GM18526 (cell line): ENCODE data around the gene EPO.

Experiments
- POLR2A ChIP-seq: IDR thresholded peaks from 3 replicates; pipeline ENCODE4 v1.6.1; 2011; ENCODE audit not compliant: insufficient read length; ENCODE audit errors: extremely low read depth

EPO gene

GRCh38 chr7:100680576-100681271 is 39.5 kb upstream of the EPO start:
- no peak for TF ChIP-seq POLR2A

DNA sequence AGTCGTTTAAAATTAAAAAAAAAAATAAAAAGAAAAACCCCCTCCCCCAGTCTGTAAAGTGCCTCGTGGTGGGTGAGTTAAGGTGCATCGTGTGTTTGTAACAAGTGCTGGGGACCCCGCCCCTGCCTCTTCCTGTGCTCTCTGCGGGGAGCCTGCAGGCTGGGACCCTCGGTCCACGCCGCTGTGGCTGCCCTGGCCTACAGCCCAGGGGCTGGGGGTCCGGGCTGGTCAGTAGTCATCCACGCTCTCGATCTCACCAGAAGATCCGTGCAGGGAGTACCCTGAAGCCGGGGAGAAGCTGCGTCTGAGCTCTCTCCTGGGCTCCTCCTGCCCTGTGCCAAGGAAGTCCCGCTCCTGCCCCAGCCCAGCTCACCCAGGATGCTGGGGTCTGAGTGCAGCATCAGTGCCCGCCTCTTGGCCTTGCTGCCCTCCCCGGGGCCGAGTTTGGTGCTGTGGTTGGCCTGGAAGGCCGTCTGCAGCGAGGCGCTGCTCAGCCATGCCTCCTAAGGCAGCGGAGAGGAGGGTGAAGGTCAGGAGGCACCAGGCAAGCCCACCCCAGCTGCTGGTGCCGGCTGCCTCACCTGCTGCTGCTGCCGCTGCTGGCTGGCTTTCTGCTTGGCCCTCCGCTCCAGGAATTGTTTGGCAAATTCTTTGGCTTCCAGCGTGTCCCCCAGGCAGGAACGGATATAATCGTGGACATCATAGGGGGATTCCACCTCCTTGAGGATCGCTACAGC is 38.6 kb upstream of the EPO start:
- no peak for TF ChIP-seq POLR2A

- TF ChIP-seq POLR2A: no peak
These were observed 38.0 kb upstream of the EPO start for GRCh38 chr7:100682228-100682741.

DNA sequence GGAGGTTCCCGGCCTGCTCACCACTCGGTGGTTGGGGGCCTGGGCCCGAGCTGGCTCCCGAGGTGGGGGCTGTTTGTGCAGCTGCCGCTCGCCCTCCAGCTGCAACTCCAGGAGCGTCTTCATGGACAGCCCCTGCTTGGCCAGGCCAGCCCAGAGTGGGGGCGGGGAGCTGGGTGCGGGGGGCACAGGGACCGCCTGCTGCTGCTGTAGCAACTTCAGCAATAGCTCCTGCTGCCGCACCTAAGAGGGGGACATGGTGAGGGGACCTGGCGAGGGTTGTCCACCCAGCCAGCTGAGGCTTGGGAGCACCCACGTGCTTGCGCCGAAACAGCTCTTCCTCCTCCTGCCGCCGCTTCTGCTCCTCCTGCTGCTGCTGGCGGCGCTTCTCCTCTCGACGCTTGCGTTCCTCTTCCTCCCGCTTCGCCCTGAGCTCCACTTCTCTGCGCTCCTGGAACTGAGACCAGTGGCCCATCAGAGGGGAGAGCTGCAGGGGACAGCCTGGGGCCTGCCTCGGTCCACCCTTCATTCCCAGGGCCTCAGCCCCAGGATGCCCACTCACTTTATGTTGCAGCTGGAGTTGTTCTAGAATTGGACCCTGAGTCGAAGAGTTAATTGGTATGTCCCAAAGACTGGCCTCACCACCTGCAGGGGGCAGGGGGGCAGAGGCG is 37.1 kb upstream of the EPO start:
- TF ChIP-seq POLR2A: no peak

DNA sequence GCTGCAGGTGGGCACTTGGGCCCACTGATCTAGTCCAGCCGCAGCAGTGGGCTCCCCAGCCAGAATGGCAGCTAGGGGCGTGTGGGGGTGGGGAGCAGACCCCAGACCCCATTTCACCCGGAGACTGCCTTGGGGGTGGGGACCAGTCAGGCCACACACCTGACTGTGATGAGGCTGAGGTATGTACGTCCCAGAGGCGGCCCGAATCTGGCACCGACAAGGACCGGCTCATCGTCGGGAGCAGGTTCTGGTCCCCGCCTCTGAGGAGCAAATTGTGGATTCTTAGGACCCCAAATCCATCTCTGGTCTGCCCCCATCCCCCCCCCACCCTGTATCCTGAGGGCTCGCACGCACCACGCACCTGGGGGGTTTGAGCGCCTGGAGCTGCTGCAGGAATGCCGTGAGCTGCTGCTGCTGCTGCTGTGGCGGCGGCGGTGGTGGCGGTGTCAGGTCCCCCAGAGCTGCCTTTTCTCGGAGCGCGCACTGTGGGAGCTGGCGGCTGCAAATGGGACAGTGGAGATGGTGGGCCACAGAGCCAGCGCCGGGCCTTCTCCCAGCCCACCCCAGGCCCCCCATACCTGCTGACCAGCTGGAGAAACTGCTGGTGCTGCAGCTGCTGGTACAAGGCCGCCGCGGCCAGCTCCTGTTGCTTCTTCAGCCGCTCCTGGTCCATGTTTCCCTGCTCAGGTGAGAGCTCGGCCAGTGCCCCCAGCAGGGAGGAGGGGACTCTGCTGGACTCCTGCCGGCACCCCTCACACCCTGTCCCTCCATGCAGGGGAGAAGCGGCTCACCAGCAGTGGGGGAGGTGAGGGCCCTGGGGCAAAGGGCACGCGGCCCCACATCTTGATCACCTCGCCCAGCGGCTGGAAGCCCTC is 36.4 kb upstream of the EPO start:
- TF ChIP-seq POLR2A: no peak

DNA sequence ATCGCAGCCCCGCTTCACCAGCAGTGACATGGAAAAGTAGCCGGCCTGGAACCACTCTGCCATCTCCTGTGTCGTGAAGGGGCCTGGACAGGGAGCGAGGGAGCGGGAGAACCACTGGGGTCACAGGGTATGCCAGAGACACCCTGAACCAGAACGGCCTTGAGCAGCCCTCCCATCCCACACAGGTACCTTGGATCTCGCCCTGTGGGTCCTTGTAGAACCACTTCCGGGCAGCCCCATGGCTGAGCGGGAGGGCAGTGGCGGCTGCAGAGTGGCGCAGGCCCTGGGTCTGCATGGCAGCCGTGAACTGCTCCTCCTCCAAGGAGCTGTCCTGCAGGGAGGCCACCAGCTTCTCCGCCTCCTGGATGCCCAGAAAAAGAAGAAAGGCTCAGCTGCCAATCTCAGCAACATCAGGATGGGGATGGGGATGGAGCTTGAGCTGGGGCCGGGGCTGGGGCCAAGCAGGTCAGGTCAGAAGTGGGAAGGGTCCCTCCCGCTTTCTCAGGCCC is 35.7 kb upstream of the EPO start:
- TF ChIP-seq POLR2A: no peak

GRCh38 chr7:100685049-100685605 is 35.1 kb upstream of the EPO start:
- TF ChIP-seq POLR2A: no peak

GRCh38 chr7:100685631-100686145 is 34.6 kb upstream of the EPO start:
- TF ChIP-seq POLR2A: no peak

GRCh38 chr7:100686201-100686821 is 34.0 kb upstream of the EPO start:
- no peak for TF ChIP-seq POLR2A

GRCh38 chr7:100686822-100687211 is 33.5 kb upstream of the EPO start:
- TF ChIP-seq POLR2A: no peak

GRCh38 chr7:100687261-100687660 is 33.0 kb upstream of the EPO start:
- no peak for TF ChIP-seq POLR2A

- TF ChIP-seq POLR2A: no peak
These were observed 32.4 kb upstream of the EPO start for GRCh38 chr7:100687751-100688300.

- TF ChIP-seq POLR2A: no peak
These were observed 31.9 kb upstream of the EPO start for GRCh38 chr7:100688326-100688860.
